Right cardiac atrium (tissue), 5 donors: ENCODE results near the gene HDAC7. TPM values are rescaled to one million over a fixed set of nuclear protein-coding genes. Genes with fewer than 3 reads are reported as not detected.

ENCODE experiments used
- ATAC-seq, 2 donors: fragments of 200-7000 bp; cut with Tn5 transposase; one replicate each; pipeline versions ENCODE4 v1.8.0 to v1.9.1; 2020; ENCODE audit warnings: moderate library complexity in 2 of 2, mild to moderate bottlenecking in 1 of 2
- DNase-seq, 3 donors: peaks; one replicate each; pipeline ENCODE4 v3.0.0-alpha.2; 2020
- H3K27ac ChIP-seq: one replicate; pipeline ENCODE4 v1.5.1; 2013; ENCODE audit warnings: mild to moderate bottlenecking, low read length, control low read depth, moderate library complexity
- H3K27me3 ChIP-seq: one replicate; pipeline ENCODE4 v1.6.1; 2013; ENCODE audit not compliant: control insufficient read depth, insufficient read depth
- H3K4me1 ChIP-seq: one replicate; pipeline ENCODE4 v1.6.1; 2013; ENCODE audit warnings: low read length; ENCODE audit not compliant: control insufficient read depth, insufficient read depth
- H3K4me3 ChIP-seq: one replicate; pipeline ENCODE4 v1.5.1; 2013; ENCODE audit warnings: low read length, control low read depth
- H3K9me3 ChIP-seq: one replicate; pipeline ENCODE4 v1.6.1; 2013; ENCODE audit warnings: low read length; ENCODE audit not compliant: control insufficient read depth
- WGBS: extraction: QIAGEN DNeasy Blood & Tissue Kit; methylation state at CpG from one replicate; pipeline ENCODE4 v1.1.7; 2013; 5-methylcytosine and 5-hydroxymethylcytosine counted together
- intact Hi-C, 4 donors: fragments of 100-400 bp; cut with DNase I; formaldehyde crosslinking; loops; one replicate each; pipeline versions ENCODE4 v1.11.0 to v1.14.0; 2022 to 2023
- polyA plus RNA-seq: library from polyadenylated mRNA; stranded (reverse); fragments of 200-250 nt; gene quantifications from one replicate; pipeline ENCODE4 v1.2.3, GENCODE V29; 2013
- total RNA-seq, 4 donors: library from RNA; stranded (reverse); fragmentation: NEBNext Ultra II Directional; extraction: Animal tissue kit (Norgen Biotek cat#: 25700); gene quantifications; one replicate each; pipeline ENCODE4 v1.2.1, GENCODE V29; 2021
- donor health status: healthy with polysubstance abuse.
- donor health status: DM: no; HTN: yes; CAD: no.
- donor health status: DM: no; HTN: no; CAD: no.
- donor health status: DM: no; HTN: yes; CAD: no; lungs with severe emphysema.
- donor health status: DM: yes; HTN: yes; CAD: no.

HDAC7 gene
- total and polyA plus RNA-seq, 5 donors = 38.0 to 60.1 (median 49.7) TPM

GRCh38 chr12:47828008-47828975 is 8.6 kb upstream of the HDAC7 start:
- peak overlapping the region; percentile 81 for H3K27ac ChIP-seq
- no peaks in the 10 kb centered on the region for H3K27me3 ChIP-seq
- DNase-seq (peak; percentile 40 to 75 (median 46)), ATAC-seq (peak; percentile 22 to 38)
- intact Hi-C loops = no loop called here
- H3K4me1 ChIP-seq = peaks cover 32% of the 10 kb centered on the region
- H3K9me3 ChIP-seq = no peaks in the 10 kb centered on the region
- 39% methylated on average over 14 of the region's 14 CpGs for WGBS
- H3K4me3 ChIP-seq = no peak overlapping the region

GRCh38 chr12:47825173-47825639 is 5.5 kb upstream of the HDAC7 start:
- DNase-seq (peak; percentile 83 to 91 (median 88)), ATAC-seq (peak; percentile 36 to 40)
- WGBS = 56% methylated on average over 6 of the region's 6 CpGs
- Histone ChIP-seq H3K27ac (peak overlapping the region; percentile 33), H3K4me1 (peaks cover 50% of the 10 kb centered on the region), H3K9me3 (no peaks in the 10 kb centered on the region), H3K27me3 (no peaks in the 10 kb centered on the region), H3K4me3 (no peak overlapping the region)
- intact Hi-C loops = no loop called here

GRCh38 chr12:47824635-47825034 is 4.9 kb upstream of the HDAC7 start:
- Histone ChIP-seq H3K27ac (peak overlapping the region; percentile 32), H3K4me3 (no peak overlapping the region), H3K4me1 (peaks cover 50% of the 10 kb centered on the region), H3K9me3 (no peaks in the 10 kb centered on the region), H3K27me3 (no peaks in the 10 kb centered on the region)
- intact Hi-C loops = no loop called here
- ATAC-seq (no peak), DNase-seq (no peak)
- 88% methylated on average over 3 of the region's 3 CpGs for WGBS

- Histone ChIP-seq H3K4me3 (no peak overlapping the region), H3K27ac (peak overlapping the region; percentile 32), H3K27me3 (no peaks in the 10 kb centered on the region), H3K4me1 (peaks cover 46% of the 10 kb centered on the region), H3K9me3 (no peaks in the 10 kb centered on the region)
- intact Hi-C loops = no loop called here
- DNase-seq (peak in 2 of 3 donors; percentile 19 to 37), ATAC-seq (no peak)
- 78% methylated on average over 2 of the region's 2 CpGs for WGBS
Observed at GRCh38 chr12:47824198-47824597, 4.5 kb upstream of the HDAC7 start.

- WGBS = 90% methylated on average over 5 of the region's 5 CpGs
- Histone ChIP-seq H3K4me3 (no peak overlapping the region), H3K4me1 (peaks cover 41% of the 10 kb centered on the region), H3K27me3 (no peaks in the 10 kb centered on the region), H3K27ac (no peak overlapping the region), H3K9me3 (no peaks in the 10 kb centered on the region)
- intact Hi-C loops = no loop called here
- ATAC-seq = no peak
- no peak for DNase-seq
Observed at GRCh38 chr12:47823422-47824086, 3.9 kb upstream of the HDAC7 start.

- no peak overlapping the region for H3K4me3 ChIP-seq
- DNase-seq (peak in 1 of 3 donors; percentile 11), ATAC-seq (no peak)
- no peaks in the 10 kb centered on the region for H3K27me3 ChIP-seq
- peak overlapping the region; percentile 93 for H3K27ac ChIP-seq
- no peaks in the 10 kb centered on the region for H3K9me3 ChIP-seq
- intact Hi-C loops = no loop called here
- H3K4me1 ChIP-seq = peaks cover 40% of the 10 kb centered on the region
- 81% methylated on average over 3 of the region's 3 CpGs for WGBS
Observed at GRCh38 chr12:47822863-47823262, 3.2 kb upstream of the HDAC7 start.

GRCh38 chr12:47822401-47822800 is 2.7 kb upstream of the HDAC7 start:
- DNase-seq = peak in 2 of 3 donors; percentile 3 to 65
- peak overlapping the region; percentile 93 for H3K27ac ChIP-seq
- H3K4me3 ChIP-seq = no peak overlapping the region
- H3K4me1 ChIP-seq = peaks cover 41% of the 10 kb centered on the region
- H3K9me3 ChIP-seq = no peaks in the 10 kb centered on the region
- ATAC-seq = no peak
- intact Hi-C loops = no loop called here
- H3K27me3 ChIP-seq = no peaks in the 10 kb centered on the region
- 42% methylated on average over 2 of the region's 2 CpGs for WGBS

GRCh38 chr12:47821346-47821706 is 1.6 kb upstream of the HDAC7 start:
- WGBS = 61% methylated on average over 4 of the region's 4 CpGs
- peak overlapping the region; percentile 93 for H3K27ac ChIP-seq
- DNase-seq (peak in 1 of 3 donors; percentile 36), ATAC-seq (no peak)
- H3K27me3 ChIP-seq = no peaks in the 10 kb centered on the region
- H3K9me3 ChIP-seq = no peaks in the 10 kb centered on the region
- no peak overlapping the region for H3K4me3 ChIP-seq
- H3K4me1 ChIP-seq = peaks cover 44% of the 10 kb centered on the region
- intact Hi-C loops = no loop called here

GRCh38 chr12:47820631-47821345 is 1.1 kb upstream of the HDAC7 start:
- DNase-seq (peak; percentile 89 to 93 (median 90)), ATAC-seq (peak; percentile 83)
- peaks cover 44% of the 10 kb centered on the region for H3K4me1 ChIP-seq
- WGBS = 19% methylated on average over 17 of the region's 17 CpGs
- H3K27me3 ChIP-seq = no peaks in the 10 kb centered on the region
- H3K9me3 ChIP-seq = no peaks in the 10 kb centered on the region
- intact Hi-C loops = no loop called here
- H3K4me3 ChIP-seq = peak overlapping the region; percentile 94
- H3K27ac ChIP-seq = peak overlapping the region; percentile 93

GRCh38 chr12:47819138-47819895 is 386 bp downstream of the HDAC7 start:
- peak; percentile 24 to 36 for ATAC-seq
- peak overlapping the region; percentile 94 for H3K4me3 ChIP-seq
- intact Hi-C loops = no loop called here
- H3K27ac ChIP-seq = peak overlapping the region; percentile 87
- WGBS = under 1% methylated on average over 77 of the region's 77 CpGs
- no peaks in the 10 kb centered on the region for H3K9me3 ChIP-seq
- peaks cover 45% of the 10 kb centered on the region for H3K4me1 ChIP-seq
- no peaks in the 10 kb centered on the region for H3K27me3 ChIP-seq
- DNase-seq = peak; percentile 80 to 93 (median 92)
